ENCODE measurements around the gene CTDP1. TPM values are rescaled to one million over a fixed set of nuclear protein-coding genes. Genes with fewer than 3 reads are reported as not detected.

Gene CTDP1
- total RNA-seq, 2 experiments from 2014 or later: 11.9 to 15.4 TPM

GRCh38 chr18:79765491-79766245, 86.1 kb downstream of the CTDP1 start:
- no peaks in the 10 kb centered on the region for H4K20me1 ChIP-seq (ENCODE audit: insufficient read depth, low read length)
- no peak overlapping the region for H3K4me2 ChIP-seq (ENCODE audit: low read length)
- intact Hi-C loops (cut with micrococcal nuclease; ENCODE audit: unreplicated experiment): loop anchor here (5.0 kb wide), 1 partner anchor 173 kb away; no protein-coding TSS in a partner anchor
- H2AFZ ChIP-seq (ENCODE audit: low read length): no peak overlapping the region
- no peaks in the 10 kb centered on the region for H3K79me2 ChIP-seq (ENCODE audit: insufficient read depth, low read depth, low read length)
- no peaks in the 10 kb centered on the region for H3K9me3 ChIP-seq (ENCODE audit: low read length)
- POLR2A ChIA-PET: no interaction called here
- H3K9me2 ChIP-seq (ENCODE audit: insufficient read depth, low read length): no peaks in the 10 kb centered on the region
- CTCF ChIA-PET (ENCODE audit: unreplicated experiment): no interaction called here
- no peak overlapping the region for H3K27ac ChIP-seq (ENCODE audit: low read depth, low read length, poor library complexity, severe bottlenecking)
- DNase-seq (ENCODE audit: low spot score): no peak
- H3K36me3 ChIP-seq (ENCODE audit: insufficient read depth, low read length): no peaks in the 10 kb centered on the region
- BruUV-seq (replicated peaks): no TSS peak
- TF ChIP-seq EZH2phosphoT487 (IDR thresholded peaks at IDR 0.05; ENCODE audit: borderline replicate concordance, low read depth, low read length) (no peak), CTCF (conservative IDR thresholded peaks at IDR 0.05; ENCODE audit: low read length) (no peak)
- no peak overlapping the region for H3K4me3 ChIP-seq (ENCODE audit: low read depth, low read length, poor library complexity, severe bottlenecking)
- no peaks in the 10 kb centered on the region for H3K4me1 ChIP-seq (ENCODE audit: insufficient read depth, low read length, poor library complexity, severe bottlenecking)

GRCh38 chr18:79766308-79766707, 86.7 kb downstream of the CTDP1 start:
- POLR2A ChIA-PET: no interaction called here

More at GRCh38 chr18:79766308-79766707, 86.7 kb downstream of the CTDP1 start:
- intact Hi-C loops (cut with micrococcal nuclease; ENCODE audit: unreplicated experiment): loop anchor here (5.0 kb wide), 1 partner anchor 174 kb away; no protein-coding TSS in a partner anchor
- DNase-seq (ENCODE audit: low spot score): no peak
- H3K4me1 ChIP-seq (ENCODE audit: insufficient read depth, low read length, poor library complexity, severe bottlenecking): no peaks in the 10 kb centered on the region
- no peaks in the 10 kb centered on the region for H4K20me1 ChIP-seq (ENCODE audit: insufficient read depth, low read length)
- TF ChIP-seq EZH2phosphoT487 (IDR thresholded peaks at IDR 0.05; ENCODE audit: borderline replicate concordance, low read depth, low read length) (no peak), CTCF (conservative IDR thresholded peaks at IDR 0.05; ENCODE audit: low read length) (no peak)
- H3K9me2 ChIP-seq (ENCODE audit: insufficient read depth, low read length): no peaks in the 10 kb centered on the region
- H3K27ac ChIP-seq (ENCODE audit: low read depth, low read length, poor library complexity, severe bottlenecking): no peak overlapping the region
- no peaks in the 10 kb centered on the region for H3K9me3 ChIP-seq (ENCODE audit: low read length)
- no peaks in the 10 kb centered on the region for H3K79me2 ChIP-seq (ENCODE audit: insufficient read depth, low read depth, low read length)
- H3K4me2 ChIP-seq (ENCODE audit: low read length): no peak overlapping the region
- no peak overlapping the region for H2AFZ ChIP-seq (ENCODE audit: low read length)
- BruUV-seq (replicated peaks): no TSS peak
- H3K36me3 ChIP-seq (ENCODE audit: insufficient read depth, low read length): no peaks in the 10 kb centered on the region
- no peak overlapping the region for H3K4me3 ChIP-seq (ENCODE audit: low read depth, low read length, poor library complexity, severe bottlenecking)
- CTCF ChIA-PET (ENCODE audit: unreplicated experiment): no interaction called here
